HepG2 (cell line): Measurements from ENCODE around the gene MRPL10. TPM values are rescaled to one million over a fixed set of nuclear protein-coding genes. Genes with fewer than 3 reads are reported as not detected.

Source experiments
- ATAC-seq: fragments of 200-7000 bp; cut with Tn5 transposase; 3 replicates; pipeline ENCODE4 v1.9.1; 2020; ENCODE audit warnings: mild to moderate bottlenecking, moderate library complexity
- BruUV-seq: library from RNA; stranded (reverse); fragments of 400-500 nt; replicated peaks from 2 replicates; lab custom pipeline; 2021; lab: Mats Ljungman, UMichigan
- CTCF ChIA-PET: fragments of 300-600 bp; formaldehyde crosslinking; extraction: SDS; loops from one replicate; lab custom pipeline; 2021; ENCODE audit warnings: low total read pairs, inconsistent platforms, low intra/inter-chr PET ratio; lab: Yijun Ruan, JAX
- POLR2A ChIA-PET: fragments of 350-600 bp; sonication (Branson Sonifier 250); formaldehyde crosslinking; loops from one replicate; lab custom pipeline; 2020; ENCODE audit warnings: antibody characterized with exemption, inconsistent platforms; lab: Yijun Ruan, JAX
- DNase-seq: peaks from one replicate; pipeline ENCODE4 v3.0.0-alpha.2; 2015; ENCODE audit warnings: low spot score
- FAIRE-seq: peaks from 3 replicates; lab custom pipeline; 2011; peaks lifted over from hg19 to GRCh38; lab: Jason Lieb, UNC
- H2AFZ ChIP-seq: one replicate; pipeline ENCODE4 v1.6.1; 2011; ENCODE audit warnings: low read length, inconsistent platforms
- H3K27ac ChIP-seq: fragments of 300-600 bp; 3 replicates; pipeline ENCODE4 v1.8.0; 2011; ENCODE audit warnings: mixed run types, mild to moderate bottlenecking, mixed read lengths, low read length, inconsistent platforms; ENCODE audit not compliant: insufficient read depth; ENCODE audit errors: extremely low read length
- H3K27me3 ChIP-seq, 2 experiments: fragments of 200-600 bp in 1 of 2; 2 replicates in 1 of 2; 3 replicates in 1 of 2; pipeline versions ENCODE4 v1.6.0 to v1.8.0; 2011; ENCODE audit warnings: low read length in 2 of 2, mild to moderate bottlenecking in 2 of 2, moderate library complexity in 2 of 2, inconsistent platforms in 1 of 2; ENCODE audit not compliant: insufficient read depth in 2 of 2, control insufficient read depth in 1 of 2
- H3K36me3 ChIP-seq, 2 experiments: fragments of 200-600 bp in 1 of 2; replicated peaks in 1 of 2; 2 replicates in 1 of 2; 3 replicates in 1 of 2; pipeline versions ENCODE4 v1.5.1 to v1.8.0; 2011; ENCODE audit warnings: low read length in 2 of 2, inconsistent platforms in 1 of 2; ENCODE audit not compliant: insufficient read depth in 2 of 2, control insufficient read depth in 1 of 2
- H3K4me1 ChIP-seq: 2 replicates; pipeline ENCODE4 v1.5.1; 2012; ENCODE audit warnings: low read length, inconsistent platforms; ENCODE audit not compliant: insufficient read depth
- H3K4me2 ChIP-seq: 2 replicates; pipeline ENCODE4 v1.6.0; 2011; ENCODE audit warnings: low read depth, low read length, inconsistent platforms
- H3K4me3 ChIP-seq, 3 experiments: fragments of 200-600 bp in 1 of 3; sonication (generic), shearing (Covaris generic) in 1 of 3; replicated peaks in 1 of 3; 2 replicates each; pipeline ENCODE4 v1.5.1; 2011 to 2016; ENCODE audit warnings: low read length in 3 of 3, inconsistent platforms in 2 of 3, low read depth in 2 of 3, mild to moderate bottlenecking in 2 of 3, control low read depth in 1 of 3, mixed read lengths in 1 of 3; ENCODE audit not compliant: insufficient read depth in 1 of 3
- H3K79me2 ChIP-seq: one replicate; pipeline ENCODE4 v1.6.1; 2011; ENCODE audit warnings: low read length, inconsistent platforms; ENCODE audit not compliant: insufficient read depth
- H3K9ac ChIP-seq: 2 replicates; pipeline ENCODE4 v1.6.0; 2011; ENCODE audit warnings: mild to moderate bottlenecking, low read depth, low read length, inconsistent platforms; ENCODE audit not compliant: insufficient read depth
- H3K9me3 ChIP-seq: 2 replicates; pipeline ENCODE4 v1.5.1; 2012; ENCODE audit warnings: mild to moderate bottlenecking, low read length
- H4K20me1 ChIP-seq: 2 replicates; pipeline ENCODE4 v1.6.0; 2011; ENCODE audit warnings: inconsistent platforms, mild to moderate bottlenecking, low read length, moderate library complexity; ENCODE audit not compliant: insufficient read depth
- ARNT ChIP-seq: fragments of 450-650 bp; IDR thresholded peaks from 2 replicates; pipeline ENCODE4 v1.6.1; 2017
- KLF13 ChIP-seq: sonication (generic); formaldehyde crosslinking; IDR thresholded peaks from 2 replicates; pipeline ENCODE4 v1.4.0; 2020; ENCODE audit warnings: mild to moderate bottlenecking, missing genetic modification reagents
- MAFG ChIP-seq: sonication (generic); formaldehyde crosslinking; IDR thresholded peaks from 2 replicates; pipeline ENCODE4 v1.5.1; 2020; ENCODE audit warnings: mild to moderate bottlenecking, missing genetic modification reagents
- SCMH1 ChIP-seq: sonication (generic); formaldehyde crosslinking; IDR thresholded peaks from 2 replicates; pipeline ENCODE4 v1.9.0; 2021; ENCODE audit warnings: missing genetic modification reagents, mild to moderate bottlenecking, borderline replicate concordance
- SNAI1 ChIP-seq: sonication (generic); formaldehyde crosslinking; IDR thresholded peaks from 2 replicates; pipeline ENCODE4 v1.5.0; 2020; ENCODE audit warnings: mild to moderate bottlenecking, missing genetic modification reagents, borderline replicate concordance
- WGBS: methylation state at CpG from one replicate; pipeline ENCODE4 v1.1.6; 2017; ENCODE audit warnings: low lambda C conversion rate; 5-methylcytosine and 5-hydroxymethylcytosine counted together
- in situ Hi-C: cut with HindIII; loops from 2 replicates; pipeline ENCODE4 v1.10.0; 2017; ENCODE audit warnings: low pct_unique_long_range_greater_than_20kb; ENCODE audit not compliant: extremely low pct_ligation_motif_present
- intact Hi-C: fragments of 100-400 bp; cut with micrococcal nuclease; formaldehyde crosslinking; loops from one replicate; pipeline ENCODE4 v1.10.0; 2022; ENCODE audit not compliant: unreplicated experiment
- polyA plus RNA-seq, 8 experiments: library from polyadenylated mRNA; depleted of rRNA in 3 of 8; stranded (reverse) in 7 of 8; unstranded in 1 of 8; fragments of >200 nt; fragmentation: Illumina TruSeq in 4 of 8; extraction: Trizol in 4 of 8; gene quantifications; 2 replicates each; pipeline versions ENCODE4 v1.2.1 to v1.2.3, GENCODE V29; 2011 to 2016; ENCODE audit warnings: low read depth in 4 of 8, missing spikeins in 1 of 8, mixed read lengths in 1 of 8; ENCODE audit not compliant: insufficient read depth in 1 of 8
- total RNA-seq, 5 experiments: library from RNA; depleted of rRNA; stranded (reverse); fragments of >200 nt; fragmentation: Illumina TruSeq; extraction: Trizol; gene quantifications; 2 replicates each; pipeline ENCODE4 v1.2.3, GENCODE V29; 2016; ENCODE audit warnings: low read depth in 1 of 5
- TF ChIP-seq, protein P1 (sequence below): sonication (generic); formaldehyde crosslinking; IDR thresholded peaks from 2 replicates; pipeline ENCODE4 v1.4.0; 2020; ENCODE audit warnings: missing genetic modification reagents, borderline replicate concordance
- TF ChIP-seq, protein P2 (sequence below): IDR thresholded peaks from 2 replicates; pipeline ENCODE4 v1.6.1; 2016; ENCODE audit warnings: missing compliant biosample characterization, missing genetic modification reagents, borderline replicate concordance
- TF ChIP-seq, protein P3 (sequence below), 2 experiments: sonication (generic) in 1 of 2; formaldehyde crosslinking in 1 of 2; IDR thresholded peaks; 2 replicates each; pipeline versions ENCODE4 v1.5.1 to v1.6.1; 2011 to 2020; ENCODE audit warnings: borderline replicate concordance in 1 of 2, low read depth in 1 of 2, low read length in 1 of 2, mild to moderate bottlenecking in 1 of 2, missing genetic modification reagents in 1 of 2, moderate library complexity in 1 of 2

The MRPL10 gene
- total and polyA plus RNA-seq, 2 of the 13 experiments (the other 11 are each of a cell fraction or from before 2014, with no cell fraction given): 56.7 to 149 TPM

DNA sequence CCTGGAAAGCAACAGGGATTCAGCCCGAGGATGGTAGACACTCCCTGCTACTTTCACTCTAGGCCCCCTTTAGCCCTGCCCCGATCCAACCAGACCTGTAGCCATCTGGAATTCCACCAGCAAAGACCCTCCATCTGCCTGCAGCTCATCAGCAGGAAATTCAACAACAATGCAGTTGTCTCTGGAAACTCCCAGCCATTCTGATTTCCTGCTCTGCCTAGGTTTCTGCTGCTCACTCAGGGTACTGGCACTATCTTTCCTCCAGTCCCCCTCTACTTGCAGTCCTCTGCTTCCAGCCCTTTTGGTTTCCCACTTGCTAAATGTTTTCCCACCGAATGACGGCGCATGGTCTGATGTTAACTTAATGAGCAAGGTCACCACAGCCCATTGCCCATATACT lies 22.3 kb upstream of the MRPL10 start:
- Histone ChIP-seq H3K9me3 (no peaks in the 10 kb centered on the region), H3K9ac (no peak overlapping the region), H3K79me2 (no peaks in the 10 kb centered on the region), H3K4me3 (no peak overlapping the region), H3K27me3 (peaks cover 16 to 82% of the 10 kb centered on the region in 2 experiments), H2AFZ (no peak overlapping the region), H3K27ac (no peak overlapping the region), H4K20me1 (no peaks in the 10 kb centered on the region), H3K4me2 (no peak overlapping the region), H3K36me3 (no peaks in the 10 kb centered on the region), H3K4me1 (peaks cover 12% of the 10 kb centered on the region)
- FAIRE-seq (no peak), DNase-seq (no peak), ATAC-seq (no peak)
- ChIA-PET POLR2A (no interaction called here), CTCF (no interaction called here)
- in situ Hi-C loops: no loop called here
- WGBS: 38% methylated on average over 5 of the region's 5 CpGs
- intact Hi-C loops: no loop called here
- no TSS peak for BruUV-seq
- TF ChIP-seq SCMH1 (no peak), SNAI1 (no peak), KLF13 (CRISPR knock-in tag) (no peak), ARNT (no peak), MAFG (no peak)
- TF ChIP-seq, protein P1, sequence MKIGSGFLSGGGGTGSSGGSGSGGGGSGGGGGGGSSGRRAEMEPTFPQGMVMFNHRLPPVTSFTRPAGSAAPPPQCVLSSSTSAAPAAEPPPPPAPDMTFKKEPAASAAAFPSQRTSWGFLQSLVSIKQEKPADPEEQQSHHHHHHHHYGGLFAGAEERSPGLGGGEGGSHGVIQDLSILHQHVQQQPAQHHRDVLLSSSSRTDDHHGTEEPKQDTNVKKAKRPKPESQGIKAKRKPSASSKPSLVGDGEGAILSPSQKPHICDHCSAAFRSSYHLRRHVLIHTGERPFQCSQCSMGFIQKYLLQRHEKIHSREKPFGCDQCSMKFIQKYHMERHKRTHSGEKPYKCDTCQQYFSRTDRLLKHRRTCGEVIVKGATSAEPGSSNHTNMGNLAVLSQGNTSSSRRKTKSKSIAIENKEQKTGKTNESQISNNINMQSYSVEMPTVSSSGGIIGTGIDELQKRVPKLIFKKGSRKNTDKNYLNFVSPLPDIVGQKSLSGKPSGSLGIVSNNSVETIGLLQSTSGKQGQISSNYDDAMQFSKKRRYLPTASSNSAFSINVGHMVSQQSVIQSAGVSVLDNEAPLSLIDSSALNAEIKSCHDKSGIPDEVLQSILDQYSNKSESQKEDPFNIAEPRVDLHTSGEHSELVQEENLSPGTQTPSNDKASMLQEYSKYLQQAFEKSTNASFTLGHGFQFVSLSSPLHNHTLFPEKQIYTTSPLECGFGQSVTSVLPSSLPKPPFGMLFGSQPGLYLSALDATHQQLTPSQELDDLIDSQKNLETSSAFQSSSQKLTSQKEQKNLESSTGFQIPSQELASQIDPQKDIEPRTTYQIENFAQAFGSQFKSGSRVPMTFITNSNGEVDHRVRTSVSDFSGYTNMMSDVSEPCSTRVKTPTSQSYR: no peak
- TF ChIP-seq, protein P2, sequence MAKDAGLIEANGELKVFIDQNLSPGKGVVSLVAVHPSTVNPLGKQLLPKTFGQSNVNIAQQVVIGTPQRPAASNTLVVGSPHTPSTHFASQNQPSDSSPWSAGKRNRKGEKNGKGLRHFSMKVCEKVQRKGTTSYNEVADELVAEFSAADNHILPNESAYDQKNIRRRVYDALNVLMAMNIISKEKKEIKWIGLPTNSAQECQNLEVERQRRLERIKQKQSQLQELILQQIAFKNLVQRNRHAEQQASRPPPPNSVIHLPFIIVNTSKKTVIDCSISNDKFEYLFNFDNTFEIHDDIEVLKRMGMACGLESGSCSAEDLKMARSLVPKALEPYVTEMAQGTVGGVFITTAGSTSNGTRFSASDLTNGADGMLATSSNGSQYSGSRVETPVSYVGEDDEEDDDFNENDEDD: no peak
- TF ChIP-seq, protein P3, sequence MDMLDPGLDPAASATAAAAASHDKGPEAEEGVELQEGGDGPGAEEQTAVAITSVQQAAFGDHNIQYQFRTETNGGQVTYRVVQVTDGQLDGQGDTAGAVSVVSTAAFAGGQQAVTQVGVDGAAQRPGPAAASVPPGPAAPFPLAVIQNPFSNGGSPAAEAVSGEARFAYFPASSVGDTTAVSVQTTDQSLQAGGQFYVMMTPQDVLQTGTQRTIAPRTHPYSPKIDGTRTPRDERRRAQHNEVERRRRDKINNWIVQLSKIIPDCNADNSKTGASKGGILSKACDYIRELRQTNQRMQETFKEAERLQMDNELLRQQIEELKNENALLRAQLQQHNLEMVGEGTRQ (IDR thresholded peaks at IDR 0.05; ENCODE audit: low read depth, low read length): no peak
- TF ChIP-seq, protein P3 (CRISPR knock-in tag; IDR thresholded peaks at IDR 0.05; ENCODE audit: borderline replicate concordance): no peak
- TF ChIP-seq, all 625 proteins: peak for 0
